ENCODE results near the gene COA7. TPM values are rescaled to one million over a fixed set of nuclear protein-coding genes. Genes with fewer than 3 reads are reported as not detected.
"Not testable (repeated sequence)": the region's sequence is repeated elsewhere in the genome, so short reads cannot be mapped to it uniquely, and the experiment has no call there.

COA7 gene
- total and polyA plus RNA-seq, 2 of the 8 experiments (the other 6 are each of a cell fraction or from before 2014, with no cell fraction given), result 23.2 to 61.8 TPM

GRCh38 chr1:52735371-52735770 lies 37.2 kb upstream of the COA7 start:
- not testable (repeated sequence) for H2AFZ ChIP-seq (ENCODE audit: low read length); H3K9me3 ChIP-seq (ENCODE audit: insufficient read depth in 2 of 2, low read depth in 1 of 2, low read length in 1 of 2); H3K79me1 ChIP-seq (ENCODE audit: low read depth, low read length); H3K23ac ChIP-seq (ENCODE audit: insufficient read length); DNase-seq (ENCODE audit: low read depth in 1 of 2, low spot score in 2 of 2); H2AK5ac ChIP-seq (ENCODE audit: low read depth, low read length); H4K5ac ChIP-seq (ENCODE audit: insufficient read length, low read depth, low read length); H4K20me1 ChIP-seq (replicated peaks in 1 of 2; ENCODE audit: control insufficient read depth in 1 of 2, insufficient read depth in 2 of 2, low read length in 2 of 2); H3K14ac ChIP-seq (ENCODE audit: insufficient read length); H3K36me3 ChIP-seq (ENCODE audit: control insufficient read depth in 2 of 4, insufficient read depth in 4 of 4, low read length in 3 of 4); H3K56ac ChIP-seq (replicated peaks; ENCODE audit: insufficient read length, low read depth, low read length); FAIRE-seq; H2BK12ac ChIP-seq (ENCODE audit: low read depth, low read length); H2BK20ac ChIP-seq (ENCODE audit: low read length); H3K4me1 ChIP-seq (replicated peaks in 1 of 4; ENCODE audit: control insufficient read depth in 3 of 4, insufficient read depth in 4 of 4, low read length in 3 of 4); H4K8ac ChIP-seq (ENCODE audit: extremely low read depth, insufficient read depth, low read length); H2BK15ac ChIP-seq (ENCODE audit: low read length); H3K23me2 ChIP-seq (ENCODE audit: low read depth, low read length); H4K91ac ChIP-seq (replicated peaks; ENCODE audit: insufficient read length, low read length); H3K4ac ChIP-seq (replicated peaks; ENCODE audit: insufficient read length, low read depth, low read length); H3K18ac ChIP-seq (ENCODE audit: extremely low read depth, low read length); H3K4me2 ChIP-seq (ENCODE audit: insufficient read depth in 1 of 2, low read depth in 2 of 2, low read length in 2 of 2); H3K27ac ChIP-seq (ENCODE audit: low read depth, low read length); H3K27me3 ChIP-seq (replicated peaks in 1 of 4; ENCODE audit: control insufficient read depth in 3 of 4, extremely low read depth in 1 of 4, insufficient read depth in 3 of 4, low read length in 3 of 4); H2BK120ac ChIP-seq (replicated peaks; ENCODE audit: low read depth, low read length); H3K4me3 ChIP-seq (ENCODE audit: extremely low read depth in 1 of 4, insufficient read depth in 2 of 4, low read depth in 3 of 4, low read length in 4 of 4); H3K9ac ChIP-seq (replicated peaks in 1 of 4; ENCODE audit: extremely low read depth in 1 of 4, low read depth in 3 of 4, low read length in 3 of 4); H2BK5ac ChIP-seq (ENCODE audit: low read depth, low read length)
- WGBS, 2 experiments (ENCODE audit: extremely low coverage in 1 of 2, insufficient coverage in 1 of 2, insufficient read length in 1 of 2, insufficient replicate concordance in 2 of 2, low coverage in 1 of 2, low lambda C conversion rate in 2 of 2, missing lambda C conversion rate in 1 of 2), result 94% methylated on average over 9 of the region's 9 CpGs; no CpG with 5 or more reads in 1 of the 2 experiments
- CTCF ChIA-PET (ENCODE audit: partially characterized antibody), result interaction anchor here (0.9 kb wide), 1 partner anchor 13 kb away, joined by 3 read pairs; no protein-coding TSS in a partner anchor
- peaks cover 0 to 17% of the 10 kb centered on the region in 2 experiments; a peak in 1 of 4 replicates for H3K79me2 ChIP-seq (ENCODE audit: control insufficient read depth in 1 of 2, insufficient read depth in 2 of 2, low read length in 2 of 2)
- POLR2A ChIA-PET (ENCODE audit: partially characterized antibody), result interaction anchor here (0.5 to 0.6 kb wide), 2 partner anchors 324 to 418 kb away, joined by 3 read pairs; no protein-coding TSS in a partner anchor
